HepG2 (cell line): Measurements from ENCODE around the gene PPP1R13B. TPM values are rescaled to one million over a fixed set of nuclear protein-coding genes. Genes with fewer than 3 reads are reported as not detected.
A peak's percentile ranks its signal among the peaks of the same experiment; 100 is the strongest.

ENCODE experiments used
- ARID5B ChIP-seq: IDR thresholded peaks from 2 replicates; pipeline ENCODE4 v1.4.0; 2020; ENCODE audit warnings: mild to moderate bottlenecking, missing genetic modification reagents
- FLYWCH1 ChIP-seq: sonication (generic); formaldehyde crosslinking; IDR thresholded peaks from 2 replicates; pipeline ENCODE4 v1.8.1; 2023; ENCODE audit warnings: mild to moderate bottlenecking, missing genetic modification reagents
- HMGXB4 ChIP-seq, 2 experiments: sonication (generic) in 1 of 2; formaldehyde crosslinking in 1 of 2; IDR thresholded peaks; 2 replicates each; pipeline versions ENCODE4 v1.4.0 to v1.6.1; 2018 to 2020; ENCODE audit warnings: missing genetic modification reagents in 2 of 2, borderline replicate concordance in 1 of 2, low read depth in 1 of 2, mild to moderate bottlenecking in 1 of 2, missing biosample characterization in 1 of 2
- HNF1B ChIP-seq: sonication (generic); formaldehyde crosslinking; IDR thresholded peaks from 2 replicates; pipeline ENCODE4 v1.5.1; 2020; ENCODE audit warnings: mild to moderate bottlenecking, moderate library complexity, missing genetic modification reagents
- LRRFIP1 ChIP-seq: sonication (generic); formaldehyde crosslinking; conservative IDR thresholded peaks from 2 replicates; pipeline ENCODE4 v1.4.0; 2020; ENCODE audit warnings: missing genetic modification reagents
- MAX ChIP-seq: IDR thresholded peaks from 2 replicates; pipeline ENCODE4 v1.6.1; 2012; ENCODE audit warnings: inconsistent platforms
- POGZ ChIP-seq: sonication (generic); formaldehyde crosslinking; IDR thresholded peaks from 2 replicates; pipeline ENCODE4 v1.4.0; 2020; ENCODE audit warnings: mild to moderate bottlenecking, missing genetic modification reagents
- RARG ChIP-seq: sonication (generic); formaldehyde crosslinking; IDR thresholded peaks from 2 replicates; pipeline ENCODE4 v1.4.0; 2020; ENCODE audit warnings: low read depth, mild to moderate bottlenecking, missing genetic modification reagents
- RBM22 ChIP-seq: fragments of 200-400 bp; formaldehyde crosslinking; optimal IDR thresholded peaks from 2 replicates; pipeline ENCODE3; 2017; ENCODE audit warnings: mild to moderate bottlenecking, low read length, moderate library complexity
- ZBTB3 ChIP-seq: sonication (generic); formaldehyde crosslinking; IDR thresholded peaks from 2 replicates; pipeline ENCODE4 v1.4.0; 2020; ENCODE audit warnings: low read depth, mild to moderate bottlenecking, moderate library complexity, missing genetic modification reagents, borderline replicate concordance
- ZFY ChIP-seq: sonication (generic); formaldehyde crosslinking; IDR thresholded peaks from 2 replicates; pipeline ENCODE4 v1.4.0; 2020; ENCODE audit warnings: missing genetic modification reagents
- ZNF30 ChIP-seq: sonication (generic); formaldehyde crosslinking; IDR thresholded peaks from 2 replicates; pipeline ENCODE4 v1.5.0; 2020; ENCODE audit warnings: mild to moderate bottlenecking, missing genetic modification reagents
- ZNF317 ChIP-seq: sonication (generic); formaldehyde crosslinking; IDR thresholded peaks from 2 replicates; pipeline ENCODE4 v1.5.0; 2020; ENCODE audit warnings: mild to moderate bottlenecking, missing genetic modification reagents
- ZNF550 ChIP-seq: sonication (generic); formaldehyde crosslinking; IDR thresholded peaks from 2 replicates; pipeline ENCODE4 v1.4.0; 2020; ENCODE audit warnings: mild to moderate bottlenecking, missing genetic modification reagents, borderline replicate concordance
- ZNF605 ChIP-seq: sonication (generic); formaldehyde crosslinking; IDR thresholded peaks from 2 replicates; pipeline ENCODE4 v1.8.0; 2022; ENCODE audit warnings: mild to moderate bottlenecking, missing genetic modification reagents
- polyA plus RNA-seq, 8 experiments: library from polyadenylated mRNA; depleted of rRNA in 3 of 8; stranded (reverse) in 7 of 8; unstranded in 1 of 8; fragments of >200 nt; fragmentation: Illumina TruSeq in 4 of 8; extraction: Trizol in 4 of 8; gene quantifications; 2 replicates each; pipeline versions ENCODE4 v1.2.1 to v1.2.3, GENCODE V29; 2011 to 2016; ENCODE audit warnings: low read depth in 4 of 8, missing spikeins in 1 of 8, mixed read lengths in 1 of 8; ENCODE audit not compliant: insufficient read depth in 1 of 8
- total RNA-seq, 5 experiments: library from RNA; depleted of rRNA; stranded (reverse); fragments of >200 nt; fragmentation: Illumina TruSeq; extraction: Trizol; gene quantifications; 2 replicates each; pipeline ENCODE4 v1.2.3, GENCODE V29; 2016; ENCODE audit warnings: low read depth in 1 of 5

Gene PPP1R13B
- total and polyA plus RNA-seq, 2 of the 13 experiments (the other 11 are each of a cell fraction or from before 2014, with no cell fraction given) = 4.6 to 9.4 TPM

- TF ChIP-seq ZNF317 (CRISPR knock-in tag) (0 out of 2 replicates have a peak, but pooled peaks have one; percentile 52), RARG (CRISPR knock-in tag) (no peak), ZNF605 (CRISPR knock-in tag) (no peak; the same call in 1 of the 2 replicates), ZNF550 (CRISPR knock-in tag) (0 out of 2 replicates have a peak, but pooled peaks have one; percentile 66), POGZ (CRISPR knock-in tag) (no peak), RBM22 (no peak), HNF1B (no peak), FLYWCH1 (no peak), ZBTB3 (CRISPR knock-in tag) (no peak), MAX (peak; percentile 41), ZNF30 (no peak), LRRFIP1 (CRISPR knock-in tag) (no peak), ARID5B (CRISPR knock-in tag) (0 out of 2 replicates have a peak, but pooled peaks have one; percentile 31), HMGXB4 (CRISPR knock-in tag; IDR thresholded peaks at IDR 0.05; ENCODE audit: borderline replicate concordance in 1 of 2, low read depth in 1 of 2) (peak in 1 of 2 experiments; percentile 42; a peak in 1 of 4 replicates), ZFY (CRISPR knock-in tag) (peak; percentile 44; the same call in 1 of the 2 replicates)
Measured at GRCh38 chr14:103848175-103849077, 1.1 kb upstream of the PPP1R13B start (continued).
